Fibroblast of skin of scalp (primary cell): ENCODE data around the gene GAL3ST2.
"Not testable (repeated sequence)": the region's sequence is repeated elsewhere in the genome, so short reads cannot be mapped to it uniquely, and the experiment has no call there.

Source experiments
- DNase-seq: peaks from one replicate; pipeline ENCODE4 v3.0.0-alpha.2; 2013

The GAL3ST2 gene

GRCh38 chr2:241748468-241749256, 28.0 kb upstream of the GAL3ST2 start:
- DNase-seq = no peak

DNA sequence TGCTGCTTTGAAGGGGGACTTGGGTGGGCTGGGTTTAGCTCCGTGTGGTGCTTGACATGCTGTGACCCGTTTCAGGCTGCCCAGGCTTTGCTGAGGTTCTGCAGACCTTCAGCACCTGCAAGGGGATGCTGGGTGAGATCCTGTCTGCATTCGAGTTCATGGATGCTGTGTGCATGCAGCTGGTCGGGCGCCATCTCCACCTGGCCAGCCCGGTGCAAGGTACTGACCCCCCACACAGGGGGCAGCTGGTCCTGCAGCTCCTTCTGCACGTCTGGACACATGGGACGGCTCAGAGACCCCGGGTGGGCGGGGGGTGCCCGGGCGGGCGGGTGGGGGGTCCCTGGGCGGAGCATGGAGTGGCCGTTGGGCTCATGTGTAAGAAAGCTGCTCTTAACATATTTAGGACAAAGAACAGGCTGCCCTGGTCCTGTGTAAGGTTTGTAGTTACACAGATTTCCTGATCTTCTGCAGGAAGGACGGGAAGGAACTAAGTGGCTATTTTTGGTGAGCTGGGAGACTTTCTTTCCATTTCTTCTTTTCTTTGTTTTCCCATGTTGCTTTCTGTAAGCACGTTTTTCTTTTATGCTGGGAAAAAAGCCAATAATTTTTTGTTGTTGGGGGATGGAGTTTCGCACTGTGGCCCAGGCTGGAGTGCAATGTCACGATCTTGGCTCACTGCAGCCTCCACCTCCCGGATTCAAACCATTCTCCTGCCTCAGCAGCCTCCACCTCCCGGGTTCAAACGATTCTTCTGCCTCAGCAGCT, 26.4 kb upstream of the GAL3ST2 start:
- DNase-seq = no peak

GRCh38 chr2:241751152-241751551, 25.5 kb upstream of the GAL3ST2 start:
- DNase-seq = no peak

- no peak for DNase-seq
Observed at GRCh38 chr2:241751776-241752175, 24.8 kb upstream of the GAL3ST2 start.

DNA sequence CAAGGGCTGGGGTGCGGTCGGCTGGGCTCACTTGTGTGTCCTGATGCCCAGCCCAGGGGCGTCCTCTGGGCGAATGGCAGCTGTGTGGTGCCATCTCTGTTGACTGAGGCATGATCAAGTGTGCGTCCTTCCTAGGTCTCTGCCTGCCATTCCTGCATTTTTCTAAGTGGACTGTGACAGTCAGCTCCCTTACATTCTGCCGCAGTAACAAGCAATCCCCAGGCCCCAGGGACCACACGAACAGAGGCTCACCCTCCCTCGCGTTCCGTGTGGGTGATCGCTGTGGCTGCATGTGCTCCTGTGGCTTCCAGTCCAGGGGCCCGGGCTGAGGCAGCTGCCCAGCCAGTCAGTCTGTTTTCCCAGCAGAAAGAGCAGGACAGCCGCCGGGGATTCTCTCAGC, 24.4 kb upstream of the GAL3ST2 start:
- DNase-seq = no peak

- no peak for DNase-seq
Observed at GRCh38 chr2:241752689-241753276, 23.8 kb upstream of the GAL3ST2 start.

DNA sequence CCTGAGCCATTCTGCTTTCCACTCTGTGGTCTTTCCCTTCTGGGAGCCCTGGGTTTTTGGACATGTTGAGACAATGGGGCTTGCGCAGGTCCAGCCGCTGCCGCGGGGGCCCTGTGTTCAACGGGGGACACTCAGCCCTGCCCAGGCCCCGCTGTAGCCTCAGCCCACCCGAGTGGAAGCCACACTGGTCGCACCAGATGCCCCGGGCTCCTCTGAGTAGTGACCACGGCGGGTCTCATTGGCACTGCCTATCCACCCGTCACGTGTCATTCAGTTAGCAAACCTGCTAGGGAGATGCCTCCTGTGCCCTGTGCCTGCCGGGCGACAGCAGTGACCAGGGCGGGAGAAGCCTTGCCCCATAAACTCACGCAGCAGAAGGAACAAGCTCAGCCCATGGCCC, 23.1 kb upstream of the GAL3ST2 start:
- DNase-seq = no peak

- DNase-seq = no peak
Observed at GRCh38 chr2:241754042-241754441, 22.6 kb upstream of the GAL3ST2 start.

DNA sequence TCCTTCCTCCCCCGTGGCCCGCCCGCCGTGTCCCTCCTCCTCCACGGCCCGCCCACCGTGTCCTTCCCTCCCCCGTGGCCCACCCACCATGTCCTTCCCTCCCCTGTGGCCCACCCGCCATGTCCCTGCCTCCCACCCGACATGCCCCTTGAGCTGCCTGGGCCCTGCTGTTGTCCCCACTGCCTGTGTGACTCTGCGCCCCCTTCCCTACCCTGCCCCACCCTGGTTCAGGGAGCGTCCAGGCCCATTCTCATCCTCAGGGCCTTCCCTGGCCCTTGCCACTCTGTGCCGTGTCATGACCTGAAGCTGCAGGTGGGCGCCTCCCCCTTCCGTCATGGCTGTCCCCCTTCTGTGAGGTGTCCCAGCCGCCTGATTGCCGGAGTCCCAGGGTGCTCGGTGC, 21.5 kb upstream of the GAL3ST2 start:
- DNase-seq = no peak

- DNase-seq = no peak
Observed at GRCh38 chr2:241755777-241756176, 20.8 kb upstream of the GAL3ST2 start.

- DNase-seq = no peak
Observed at GRCh38 chr2:241759067-241759807, 17.4 kb upstream of the GAL3ST2 start.

DNA sequence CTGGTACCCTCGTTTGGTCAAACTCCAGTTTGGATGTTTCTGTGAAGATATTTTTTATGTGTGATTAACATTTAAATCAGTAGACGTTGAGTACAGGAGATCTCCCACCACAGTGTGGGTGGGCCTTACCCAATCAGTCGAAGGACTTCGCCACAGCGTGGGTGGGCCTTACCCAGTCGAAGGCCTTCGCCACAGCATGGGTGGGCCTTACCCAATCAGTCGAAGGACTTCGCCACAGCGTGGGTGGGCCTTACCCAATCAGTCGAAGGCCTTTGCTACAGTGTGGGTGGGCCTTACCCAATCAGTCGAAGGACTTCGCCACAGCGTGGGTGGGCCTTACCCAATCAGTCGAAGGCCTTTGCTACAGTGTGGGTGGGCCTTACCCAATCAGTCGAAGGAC, 16.7 kb upstream of the GAL3ST2 start:
- DNase-seq = not testable (repeated sequence)

DNA sequence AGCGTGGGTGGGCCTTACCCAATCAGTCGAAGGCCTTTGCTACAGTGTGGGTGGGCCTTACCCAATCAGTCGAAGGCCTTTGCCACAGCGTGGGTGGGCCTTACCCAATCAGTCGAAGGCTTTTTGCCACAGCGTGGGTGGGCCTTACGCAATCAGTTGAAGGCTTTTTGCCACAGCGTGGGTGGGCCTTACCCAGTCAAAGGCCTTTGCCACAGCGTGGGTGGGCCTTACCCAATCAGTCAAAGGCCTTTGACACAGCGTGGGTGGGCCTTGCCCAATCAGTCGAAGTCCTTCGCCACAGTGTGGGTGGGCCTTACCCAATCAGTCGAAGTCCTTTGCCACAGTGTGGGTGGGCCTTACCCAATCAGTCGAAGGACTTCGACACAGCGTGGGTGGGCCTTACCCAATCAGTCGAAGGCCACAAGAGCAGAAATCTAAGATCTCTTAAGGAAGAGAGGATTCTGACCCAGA, 16.3 kb upstream of the GAL3ST2 start:
- DNase-seq = no peak

DNA sequence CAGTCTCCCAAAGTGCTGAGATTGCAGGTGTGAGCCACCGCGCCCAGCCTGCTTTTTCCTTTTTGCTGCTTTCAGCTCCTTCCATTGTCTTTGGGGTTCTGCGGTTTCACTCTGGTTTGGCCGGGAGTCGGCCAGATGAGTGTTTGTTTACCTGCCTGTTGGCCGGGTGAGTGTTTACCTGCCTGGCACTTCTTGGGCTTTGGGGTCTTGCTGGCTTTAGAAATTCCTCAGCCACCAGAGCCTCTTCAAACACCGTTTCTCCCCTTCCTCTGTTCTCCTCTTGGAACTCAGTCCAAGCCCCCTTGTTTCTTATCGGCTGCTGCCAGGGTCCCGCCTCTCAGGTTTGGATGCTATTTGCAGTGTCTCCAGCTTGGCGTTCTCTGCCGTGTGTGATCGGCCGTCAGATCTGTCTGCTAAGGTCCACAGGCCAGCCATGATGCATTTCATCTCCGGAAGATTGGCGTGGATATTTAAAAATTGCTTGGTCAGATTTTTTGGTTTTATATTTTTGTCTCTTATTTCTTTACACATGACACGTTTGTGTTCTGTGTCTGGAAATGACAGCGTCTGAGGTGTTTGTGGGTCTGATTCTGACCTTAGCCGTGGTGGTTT, 14.2 kb upstream of the GAL3ST2 start:
- no peak for DNase-seq

GRCh38 chr2:241762933-241763369, 13.7 kb upstream of the GAL3ST2 start:
- no peak for DNase-seq

DNA sequence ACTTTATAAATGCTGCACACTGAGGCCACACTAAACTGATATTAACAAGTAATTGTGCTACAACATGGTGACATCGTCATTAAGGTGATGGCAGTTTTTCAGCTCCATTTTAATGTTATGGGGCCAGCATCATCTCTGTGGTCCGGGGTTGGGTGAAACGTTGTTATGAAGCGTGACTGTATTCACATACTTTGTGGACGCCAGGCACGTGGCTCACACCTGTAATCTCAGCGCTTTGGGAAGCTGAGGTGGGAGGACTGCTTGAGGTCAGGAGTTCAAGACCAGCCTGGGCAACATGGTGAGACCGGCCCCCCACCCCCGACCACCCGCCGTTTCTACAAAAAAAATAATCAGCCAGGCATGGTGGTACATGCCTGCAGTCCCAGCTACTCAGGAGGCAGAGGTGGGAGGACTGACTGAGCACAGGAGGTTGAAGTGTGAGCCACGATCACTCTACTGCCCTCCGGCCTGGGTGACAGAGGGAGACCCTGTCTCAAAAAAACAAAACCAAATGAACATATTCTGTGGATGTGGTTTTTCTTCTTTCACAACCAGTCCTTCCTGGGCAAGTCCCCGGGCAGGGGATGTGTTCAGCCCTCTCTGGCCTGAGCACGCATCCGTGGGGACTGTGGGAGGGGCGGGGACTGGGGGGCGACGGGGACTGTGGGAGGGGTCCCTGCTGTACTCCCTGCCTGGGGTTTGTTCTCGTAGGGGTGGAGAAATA, 12.9 kb upstream of the GAL3ST2 start:
- DNase-seq = no peak

DNA sequence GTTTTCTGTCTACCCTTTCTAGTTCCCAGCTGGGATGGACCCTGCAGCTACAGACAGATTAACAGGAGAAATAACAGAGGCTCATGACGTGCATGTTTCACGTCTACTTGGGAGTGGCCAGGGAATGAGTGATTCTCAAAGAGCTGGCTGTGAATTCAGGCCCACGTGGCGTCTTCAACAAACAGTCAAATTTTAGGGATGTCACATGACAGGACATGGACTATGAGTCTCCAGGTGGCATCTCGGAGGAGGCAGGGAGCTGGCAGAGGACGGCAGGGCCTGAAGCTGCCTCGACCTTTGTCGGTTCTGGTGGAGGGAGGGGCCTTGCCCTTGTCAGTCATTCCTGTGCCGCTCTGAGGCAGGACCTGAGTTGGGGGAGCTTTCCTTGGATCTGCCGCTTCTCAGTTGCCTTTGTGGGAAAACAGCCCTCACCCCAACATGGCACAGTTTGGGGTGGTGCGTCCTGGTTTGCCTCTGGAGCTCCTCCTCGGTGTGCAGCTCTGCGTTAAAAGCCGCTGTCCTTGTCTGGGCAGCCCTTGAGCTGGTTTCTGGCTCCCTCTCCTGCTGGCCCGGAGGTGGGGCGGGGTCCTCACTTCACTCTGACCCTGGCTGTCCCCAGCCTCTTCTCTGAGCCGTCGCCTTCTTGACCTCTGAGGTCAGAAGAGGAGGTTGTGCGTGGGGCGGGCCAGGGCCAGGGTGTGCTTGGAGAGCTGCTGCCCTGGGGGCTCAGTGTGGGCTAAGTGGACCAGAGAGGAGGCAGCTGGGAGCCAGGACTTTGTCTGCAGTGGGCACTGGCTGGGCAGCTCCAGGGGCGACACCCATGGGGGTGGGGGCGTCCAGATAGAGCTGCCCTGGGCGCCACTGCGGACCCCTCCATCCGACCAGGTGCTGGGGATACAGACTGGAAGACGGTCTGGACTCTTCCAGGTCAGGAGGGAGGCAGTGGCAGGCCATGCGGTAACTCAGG, 12.1 kb upstream of the GAL3ST2 start:
- DNase-seq = no peak

GRCh38 chr2:241767464-241768250, 9.0 kb upstream of the GAL3ST2 start:
- no peak for DNase-seq

- DNase-seq = no peak
Observed at GRCh38 chr2:241768251-241768711, 8.3 kb upstream of the GAL3ST2 start.
